H1 (cell line): ENCODE results near the gene BMI1. TPM values are rescaled to one million over a fixed set of nuclear protein-coding genes. Genes with fewer than 3 reads are reported as not detected.

Source experiments
- ATF3 ChIP-seq: IDR thresholded peaks from 2 replicates; pipeline ENCODE4 v1.6.1; 2011; ENCODE audit warnings: low read depth, mild to moderate bottlenecking, low read length; ENCODE audit not compliant: insufficient read depth
- BACH1 ChIP-seq: IDR thresholded peaks from 2 replicates; pipeline ENCODE4 v1.6.1; 2012; ENCODE audit warnings: low read length, improper control_type of control experiment
- BRCA1 ChIP-seq: IDR thresholded peaks from 2 replicates; pipeline ENCODE4 v1.6.1; 2012; ENCODE audit warnings: low read depth, low read length, improper control_type of control experiment
- CHD7 ChIP-seq: fragments of 300-600 bp; sonication (generic); IDR thresholded peaks from 2 replicates; pipeline ENCODE4 v1.7.1; 2012; ENCODE audit warnings: low read length, moderate library complexity, mild to moderate bottlenecking, inconsistent platforms; ENCODE audit not compliant: insufficient replicate concordance
- CREB1 ChIP-seq: IDR thresholded peaks from 2 replicates; pipeline ENCODE4 v1.6.1; 2012; ENCODE audit warnings: inconsistent platforms
- FOSL1 ChIP-seq: IDR thresholded peaks from 2 replicates; pipeline ENCODE4 v1.6.1; 2011; ENCODE audit warnings: mild to moderate bottlenecking, low read depth, low read length, moderate library complexity; ENCODE audit not compliant: insufficient read depth
- JUN ChIP-seq: IDR thresholded peaks from 2 replicates; pipeline ENCODE4 v1.6.1; 2011; ENCODE audit warnings: low read depth, mild to moderate bottlenecking, improper control_type of control experiment, low read length
- NANOG ChIP-seq: IDR thresholded peaks from 2 replicates; pipeline ENCODE4 v1.6.1; 2011; ENCODE audit warnings: low read length, low read depth, mild to moderate bottlenecking, inconsistent platforms; ENCODE audit not compliant: insufficient read depth, poor library complexity, severe bottlenecking
- NRF1 ChIP-seq: IDR thresholded peaks from 2 replicates; pipeline ENCODE4 v1.6.1; 2011; ENCODE audit warnings: mild to moderate bottlenecking, low read depth, low read length, improper control_type of control experiment
- RFX5 ChIP-seq: IDR thresholded peaks from 2 replicates; pipeline ENCODE4 v1.6.1; 2011; ENCODE audit warnings: low read depth, low read length, improper control_type of control experiment, borderline replicate concordance
- SIN3A ChIP-seq, 2 experiments: IDR thresholded peaks in 1 of 2; conservative IDR thresholded peaks in 1 of 2; 2 replicates each; pipeline ENCODE4 v1.6.1; 2011 to 2012; ENCODE audit warnings: low read length in 2 of 2, improper control_type of control experiment in 1 of 2, low read depth in 1 of 2, mild to moderate bottlenecking in 1 of 2
- TEAD4 ChIP-seq: IDR thresholded peaks from 2 replicates; pipeline ENCODE4 v1.6.1; 2012; ENCODE audit warnings: low read depth, low read length, inconsistent platforms, mixed read lengths
- polyA plus RNA-seq, 7 experiments: library from polyadenylated mRNA; depleted of rRNA in 3 of 7; stranded (reverse) in 5 of 7; unstranded in 2 of 7; fragments of >200 nt in 5 of 7; fragments of 200-250 nt in 2 of 7; gene quantifications; 1 replicate in 5 of 7; 2 replicates in 1 of 7; 4 replicates in 1 of 7; pipeline versions ENCODE4 v1.2.1 to v1.2.3, GENCODE V29; 2011 to 2013; ENCODE audit warnings: missing spikeins in 2 of 7, mixed read lengths in 2 of 7
- total RNA-seq: library from RNA; stranded (reverse); fragmentation: NEBNext Ultra II Directional; extraction: Animal tissue kit (Norgen Biotek cat#: 25700); gene quantifications from 2 replicates; pipeline ENCODE4 v1.2.1, GENCODE V29; 2021

Gene BMI1
- total and polyA plus RNA-seq, 2 of the 8 experiments (the other 6 are each of a cell fraction or from before 2014, with no cell fraction given): 2.8 to 10.7 TPM

- TF ChIP-seq CHD7: no peak
- no peak for TF ChIP-seq CREB1
- TF ChIP-seq JUN: no peak
- TF ChIP-seq FOSL1: no peak
- no peak for TF ChIP-seq NRF1
- TF ChIP-seq NANOG: no peak
- no peak for TF ChIP-seq ATF3
- no peak for TF ChIP-seq TEAD4
- TF ChIP-seq BRCA1: no peak
- TF ChIP-seq SIN3A (conservative IDR thresholded peaks at IDR 0.05 in 1 of 2, IDR thresholded peaks at IDR 0.05 in 1 of 2; ENCODE audit: low read depth in 1 of 2, low read length in 2 of 2): no peak
- TF ChIP-seq RFX5: no peak
- TF ChIP-seq BACH1: no peak
Observed at GRCh38 chr10:22294694-22295093, 26.2 kb upstream of the BMI1 start (continued).
